Dedifferentiated amniotic fluid mesenchymal stem cell (primary cell): ENCODE results near the gene TSPEAR.
"Not testable (repeated sequence)": the region's sequence is repeated elsewhere in the genome, so short reads cannot be mapped to it uniquely, and the experiment has no call there.

Source experiments
- DNase-seq: peaks from one replicate; pipeline ENCODE4 v3.0.0-alpha.2; 2016; ENCODE audit errors: extremely low spot score

TSPEAR gene

GRCh38 chr21:44590897-44591800 lies 120.2 kb downstream of the TSPEAR start:
- DNase-seq = not testable (repeated sequence)

- DNase-seq = no peak
Observed at GRCh38 chr21:44590311-44590721, 121.1 kb downstream of the TSPEAR start.

- no peak for DNase-seq
Observed at GRCh38 chr21:44589586-44590305, 121.6 kb downstream of the TSPEAR start.

- no peak for DNase-seq
Observed at GRCh38 chr21:44589094-44589493, 122.3 kb downstream of the TSPEAR start.

GRCh38 chr21:44585892-44586291 lies 125.5 kb downstream of the TSPEAR start:
- DNase-seq = no peak

GRCh38 chr21:44583800-44584147 lies 127.6 kb downstream of the TSPEAR start:
- DNase-seq = no peak

- DNase-seq = no peak
Observed at GRCh38 chr21:44583089-44583799, 128.1 kb downstream of the TSPEAR start.

- no peak for DNase-seq
Observed at GRCh38 chr21:44582055-44582454, 129.3 kb downstream of the TSPEAR start.

GRCh38 chr21:44581158-44581557 lies 130.2 kb downstream of the TSPEAR start:
- no peak for DNase-seq

- DNase-seq = not testable (repeated sequence)
Observed at GRCh38 chr21:44580231-44580821, 131.0 kb downstream of the TSPEAR start, which contains the start of gene KRTAP10-5. Gene KRTAP10-5 (minus strand): TSS chr21:44580604. CDS start chr21:44580578, 26 bp downstream.

- DNase-seq = no peak
Observed at GRCh38 chr21:44579833-44580144, 131.6 kb downstream of the TSPEAR start.

- DNase-seq = no peak
Observed at GRCh38 chr21:44579056-44579832, 132.1 kb downstream of the TSPEAR start.

- no peak for DNase-seq
Observed at GRCh38 chr21:44578371-44579055, 132.9 kb downstream of the TSPEAR start.

GRCh38 chr21:44576025-44576420 lies 135.3 kb downstream of the TSPEAR start:
- no peak for DNase-seq

- DNase-seq = no peak
Observed at GRCh38 chr21:44575307-44576024, 135.9 kb downstream of the TSPEAR start.

- DNase-seq = no peak
Observed at GRCh38 chr21:44574457-44575306, 136.7 kb downstream of the TSPEAR start.

GRCh38 chr21:44573630-44574456 lies 137.5 kb downstream of the TSPEAR start, which contains the start of gene KRTAP10-4:
Gene KRTAP10-4 (plus strand): TSS chr21:44573729. CDS start chr21:44573759, 30 bp downstream.
- DNase-seq = not testable (repeated sequence)
